Measurements from ENCODE around the gene FRY.

FRY gene

DNA sequence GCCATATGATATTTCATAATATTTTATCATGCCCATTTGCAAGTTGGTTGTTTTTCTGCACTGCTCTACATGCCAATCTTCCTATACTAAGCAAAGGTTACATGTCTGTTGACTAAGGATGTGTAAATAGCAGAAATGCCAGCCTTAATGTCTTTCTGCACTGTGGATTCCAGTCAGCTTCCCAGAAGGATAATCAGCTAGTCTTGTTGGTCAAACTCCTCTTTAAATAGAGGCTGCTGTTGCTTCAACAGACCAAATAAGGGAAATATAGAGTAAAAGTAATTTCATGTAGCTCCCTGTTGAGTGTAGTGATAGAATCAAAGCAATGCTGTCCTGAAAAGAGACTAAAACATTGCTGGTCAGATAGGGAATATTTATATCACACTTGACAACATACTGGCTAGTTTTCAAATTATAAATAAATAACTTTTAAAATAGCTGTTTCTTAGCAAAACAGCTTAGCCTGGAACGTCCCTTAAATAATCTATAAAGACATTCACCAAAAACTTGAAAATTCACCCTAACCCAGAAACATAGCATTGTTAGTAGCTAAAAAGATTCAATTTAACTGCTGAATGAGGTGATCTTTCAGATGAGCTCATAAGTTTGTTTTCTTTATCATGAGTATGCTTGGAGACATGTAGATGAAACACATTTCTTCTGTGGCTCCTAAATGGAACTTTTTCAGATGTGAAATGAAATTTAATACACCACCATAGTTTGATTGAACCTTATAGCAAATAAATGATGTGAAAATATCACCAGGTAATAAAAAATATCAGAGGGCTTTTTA is 56.6 kb downstream of the FRY start:
- no peak for DNase-seq

DNA sequence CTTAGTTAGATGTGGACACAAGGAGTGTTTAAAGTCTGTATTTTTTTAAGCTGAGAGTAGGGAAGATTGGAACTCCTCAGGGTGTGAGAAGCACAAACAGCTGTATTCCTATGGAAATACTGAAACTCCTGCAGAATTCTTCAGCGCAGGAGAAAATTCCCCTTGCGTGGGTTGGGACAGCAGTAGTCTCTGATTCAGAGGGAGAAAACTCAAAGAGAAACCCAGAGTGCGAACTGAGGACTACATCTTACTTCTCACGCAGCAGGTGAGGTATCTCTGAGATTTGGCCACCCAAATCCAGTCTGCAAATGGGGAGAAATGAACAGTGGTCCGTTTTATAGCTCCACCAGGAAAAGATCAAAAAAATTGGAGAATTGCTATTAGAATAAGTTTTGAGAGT is 60.9 kb downstream of the FRY start:
- no peak for DNase-seq

GRCh38 chr13:32093006-32093405 is 61.4 kb downstream of the FRY start:
- no peak for DNase-seq

DNA sequence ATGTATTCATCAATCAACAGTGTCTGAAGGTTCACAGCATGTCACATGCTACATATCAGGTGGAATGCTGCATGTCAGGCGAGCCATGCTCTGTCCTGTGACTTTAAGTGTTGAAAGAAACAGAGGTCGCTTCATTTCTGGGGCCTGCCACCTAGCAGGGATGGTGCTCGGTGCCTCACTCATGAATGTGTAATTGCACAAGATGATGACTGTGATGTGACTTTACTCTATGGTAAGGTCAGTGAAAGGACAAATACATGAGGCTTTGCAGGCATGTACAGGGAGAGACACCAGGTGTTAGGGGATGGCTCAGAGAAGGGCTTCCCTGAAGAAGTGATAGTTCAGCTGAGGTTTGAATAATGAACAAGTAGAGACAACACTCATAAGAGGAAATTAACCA is 66.7 kb downstream of the FRY start:
- no peak for DNase-seq

DNA sequence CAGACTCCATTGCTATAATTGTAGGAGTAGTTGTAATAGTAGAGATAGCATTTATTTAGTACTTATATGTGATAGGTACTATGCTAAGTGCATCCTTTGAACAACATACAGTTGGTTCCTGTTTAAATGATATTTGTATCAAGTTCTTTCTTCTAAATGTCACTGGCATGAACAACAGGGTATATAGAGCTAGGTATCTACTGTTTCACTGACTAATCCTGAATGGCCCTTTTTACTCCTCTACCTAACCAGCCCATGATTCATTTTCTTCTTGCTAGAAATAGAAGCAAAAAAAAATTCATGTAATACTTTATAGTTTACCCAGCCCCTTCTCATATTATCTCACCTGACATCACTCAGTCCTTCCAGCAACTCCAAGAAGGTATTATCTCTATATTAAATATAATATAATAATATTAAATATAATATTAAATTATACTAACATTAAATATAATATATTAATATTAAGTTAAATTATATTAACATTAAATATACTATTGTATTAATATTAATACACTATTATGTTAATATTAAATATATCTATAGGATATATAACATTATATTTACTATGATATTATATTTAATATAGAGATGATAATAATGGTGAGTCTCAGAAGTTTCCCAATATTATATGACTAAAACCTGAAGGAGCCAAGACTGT is 74.2 kb downstream of the FRY start:
- no peak for DNase-seq

- no peak for DNase-seq
Observed at GRCh38 chr13:32107474-32107873, 75.9 kb downstream of the FRY start.

DNA sequence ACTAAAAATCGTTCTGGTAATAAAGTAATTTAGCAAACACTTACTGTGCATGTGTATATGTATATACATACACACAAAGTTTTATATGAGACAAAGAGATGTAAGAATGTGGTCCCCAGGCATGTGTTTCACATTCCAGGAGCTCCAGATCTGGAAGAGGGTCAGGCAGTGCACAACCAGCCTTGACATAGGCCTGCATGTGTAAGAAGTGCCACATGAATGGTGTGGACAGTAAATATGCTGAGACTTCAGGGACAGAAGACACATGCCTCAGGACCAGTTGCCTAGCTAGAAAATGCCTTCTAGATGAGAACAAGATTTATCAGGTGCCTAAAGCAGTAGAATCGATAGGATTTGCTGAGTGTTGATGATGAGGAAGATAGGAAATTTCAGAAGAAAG is 76.4 kb downstream of the FRY start:
- no peak for DNase-seq

GRCh38 chr13:32113532-32113931 is 82.0 kb downstream of the FRY start:
- no peak for DNase-seq

- DNase-seq, result no peak
Observed at GRCh38 chr13:32114284-32114950, 82.8 kb downstream of the FRY start.

DNA sequence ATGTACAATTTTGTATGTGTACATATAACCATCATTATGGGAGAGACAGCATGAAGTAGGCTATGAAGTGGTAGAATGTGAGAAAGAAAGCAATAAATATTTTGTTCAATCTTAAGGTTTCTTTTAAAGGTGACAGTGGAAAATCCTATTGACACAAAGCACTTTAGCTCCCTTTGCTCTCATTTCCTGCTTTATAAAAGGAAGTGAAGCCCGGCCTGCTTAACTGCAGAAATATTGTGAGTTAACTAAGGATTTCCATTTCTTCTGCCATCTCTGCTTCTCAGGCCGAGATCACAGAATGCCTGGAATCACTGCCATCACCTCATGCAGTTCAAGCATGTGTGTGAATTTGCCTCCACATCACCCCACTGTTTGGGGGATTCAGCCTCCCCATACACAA is 83.5 kb downstream of the FRY start:
- DNase-seq, result no peak

GRCh38 chr13:32116210-32116609 is 84.6 kb downstream of the FRY start:
- DNase-seq, result no peak

- DNase-seq, result no peak
Observed at GRCh38 chr13:32117001-32117400, 85.4 kb downstream of the FRY start.

DNA sequence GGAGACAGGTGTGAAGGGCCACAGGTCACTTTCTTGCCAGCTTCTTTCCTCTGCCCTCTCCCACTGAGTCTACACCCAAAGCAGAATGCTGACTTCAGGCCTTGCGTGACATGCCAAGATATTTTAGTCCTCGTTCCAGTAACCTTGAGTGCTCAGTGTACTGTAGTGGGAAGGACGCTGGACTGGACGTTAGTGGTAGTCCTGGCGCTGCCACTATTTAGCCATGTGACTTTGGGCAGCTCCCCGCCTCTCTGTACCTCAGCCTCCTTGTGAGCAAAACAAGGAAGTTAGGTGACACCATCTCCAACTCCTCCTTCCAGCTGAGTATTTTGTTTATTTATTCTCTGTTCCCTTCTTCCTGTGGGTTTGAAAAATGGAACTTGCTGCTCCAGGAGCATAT is 86.1 kb downstream of the FRY start:
- DNase-seq, result no peak

DNA sequence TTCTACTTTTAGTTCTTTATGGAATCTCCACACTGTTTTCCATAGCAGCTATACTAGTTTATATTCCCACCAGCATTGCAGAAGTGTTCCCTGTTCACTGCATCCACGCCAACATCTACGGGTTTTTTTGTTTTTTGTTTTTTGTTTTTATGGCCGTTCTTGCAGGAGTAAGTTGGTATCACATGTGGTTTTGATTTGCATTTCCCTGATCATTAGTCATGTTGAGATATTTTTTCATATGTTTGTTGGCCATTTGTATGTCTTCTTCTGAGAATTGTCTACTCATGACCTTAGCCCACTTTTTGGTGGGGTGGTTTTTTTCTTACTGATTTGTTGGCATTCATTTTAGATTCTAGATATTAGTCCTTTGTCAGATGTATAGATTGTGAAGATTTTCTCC is 89.7 kb downstream of the FRY start:
- DNase-seq, result no peak

- no peak for DNase-seq
Observed at GRCh38 chr13:32124743-32125142, 93.2 kb downstream of the FRY start.

DNA sequence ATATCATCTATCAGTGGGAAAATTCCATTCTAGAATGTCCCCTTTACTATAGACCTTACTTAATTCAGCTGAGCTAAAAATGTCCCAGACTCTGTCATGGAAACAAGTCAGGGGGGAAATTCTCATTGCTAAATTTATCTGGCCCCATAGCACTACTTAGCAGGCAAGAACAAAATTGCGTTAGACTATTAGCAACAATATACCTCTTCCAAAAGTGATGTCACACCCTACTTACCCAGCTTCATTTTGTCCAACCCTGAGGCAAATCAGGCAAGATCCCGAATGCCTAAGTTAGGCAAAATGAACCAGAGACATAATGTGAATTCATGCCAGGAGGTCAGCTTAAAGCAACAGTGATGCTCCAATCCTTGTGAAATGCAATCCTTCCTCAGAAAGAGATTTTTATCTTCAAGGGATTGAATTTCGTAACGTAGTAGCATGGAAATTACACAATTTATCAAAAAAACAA is 93.7 kb downstream of the FRY start:
- no peak for DNase-seq

GRCh38 chr13:32125751-32126150 is 94.2 kb downstream of the FRY start:
- no peak for DNase-seq

DNA sequence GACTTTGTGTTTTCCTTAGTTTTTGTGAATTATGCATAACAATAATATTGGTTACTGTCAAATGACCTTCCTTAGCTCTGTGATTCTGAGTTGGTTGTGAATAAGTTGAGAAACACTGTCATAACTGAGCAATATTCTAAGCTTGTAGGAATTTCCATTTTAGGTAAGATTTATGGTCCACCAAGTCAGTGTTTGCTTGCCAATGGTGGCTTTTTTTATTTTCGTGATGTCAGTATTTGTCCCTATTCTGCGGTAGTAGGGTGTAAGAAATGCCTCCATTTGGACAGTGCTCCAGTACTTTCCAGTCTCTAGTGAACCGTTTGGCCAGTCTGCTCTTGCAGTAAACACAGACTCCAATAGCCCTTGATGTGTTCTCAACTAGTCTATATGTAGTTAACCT is 94.7 kb downstream of the FRY start:
- DNase-seq, result no peak

GRCh38 chr13:32126756-32127155 is 95.2 kb downstream of the FRY start:
- no peak for DNase-seq

GRCh38 chr13:32127691-32128090 is 96.1 kb downstream of the FRY start:
- DNase-seq, result no peak

- no peak for DNase-seq
Observed at GRCh38 chr13:32134241-32135055, 102.9 kb downstream of the FRY start.

DNA sequence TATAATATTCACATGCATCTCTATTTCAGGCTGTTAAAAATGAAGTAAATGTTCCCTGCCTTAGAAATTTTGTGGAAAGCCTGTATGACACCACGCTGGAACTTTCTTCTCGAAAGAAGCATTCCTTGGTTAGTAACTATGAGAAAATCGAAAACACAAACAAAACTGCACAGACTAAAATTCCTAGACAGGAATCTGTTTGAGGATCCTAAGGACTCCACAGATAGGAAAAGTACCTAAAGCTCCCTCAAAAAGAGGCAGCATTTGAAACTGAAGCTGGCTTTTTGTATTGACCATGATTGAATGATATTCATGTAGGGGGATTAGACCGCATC is 103.4 kb downstream of the FRY start:
- no peak for DNase-seq

DNA sequence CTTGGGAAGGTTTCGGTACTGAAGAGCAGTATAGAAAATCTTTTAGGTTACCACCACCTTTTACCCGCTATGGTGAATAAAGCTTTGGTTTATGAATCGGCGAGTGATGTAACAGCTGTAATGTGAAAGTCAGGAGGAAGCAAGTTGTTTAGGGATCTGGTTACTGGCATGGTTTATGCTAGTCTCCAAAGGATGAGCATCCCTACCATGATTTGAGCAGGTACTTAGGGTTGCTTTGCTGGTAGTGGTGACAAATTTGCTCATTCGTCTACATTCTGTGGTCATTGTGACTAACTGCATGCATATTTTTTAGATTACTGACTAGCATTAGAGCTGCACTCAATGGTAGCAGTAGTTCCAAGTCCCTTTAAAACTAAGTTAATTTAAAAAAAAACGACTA is 104.1 kb downstream of the FRY start:
- no peak for DNase-seq
